Activated gamma-delta T cell treated with anti-CD3 and anti-CD28 coated beads, Interleukin-2, amount 50 U/mL, for 16 hours (primary cell): ENCODE measurements around the gene CDKN2A.

Source experiments
- DNase-seq: peaks from one replicate; pipeline ENCODE4 v3.0.0-alpha.2; 2020; ENCODE audit warnings: low read depth

CDKN2A gene

GRCh38 chr9:22005702-22006606 lies 11.8 kb upstream of the CDKN2A start:
- DNase-seq = no peak

GRCh38 chr9:22005021-22005701 lies 11.0 kb upstream of the CDKN2A start:
- DNase-seq = no peak

- no peak for DNase-seq
These were observed 7.8 kb upstream of the CDKN2A start for GRCh38 chr9:22002038-22002437.

GRCh38 chr9:21998026-21998425 lies 3.8 kb upstream of the CDKN2A start:
- no peak for DNase-seq

- DNase-seq = no peak
These were observed 3.3 kb upstream of the CDKN2A start for GRCh38 chr9:21997480-21997879.

GRCh38 chr9:21996858-21997257 lies 2.7 kb upstream of the CDKN2A start:
- no peak for DNase-seq

- DNase-seq = no peak
These were observed 2.2 kb upstream of the CDKN2A start for GRCh38 chr9:21996438-21996837.

- DNase-seq = no peak
These were observed 1.6 kb upstream of the CDKN2A start for GRCh38 chr9:21995666-21996398.

- peak; percentile 50 for DNase-seq
These were observed 944 bp upstream of the CDKN2A start for GRCh38 chr9:21995006-21995665.

GRCh38 chr9:21994556-21995005 lies 389 bp upstream of the CDKN2A start, which contains the start of gene CDKN2B-AS1:
Gene CDKN2B-AS1 (plus strand): TSS chr9:21994791.
- no peak for DNase-seq

- DNase-seq = no peak
These were observed 1.2 kb downstream of the CDKN2A start for GRCh38 chr9:21993007-21993406.

- DNase-seq = no peak
These were observed 2.9 kb downstream of the CDKN2A start for GRCh38 chr9:21991072-21991959.

GRCh38 chr9:21989440-21990189 lies 4.6 kb downstream of the CDKN2A start:
- no peak for DNase-seq

- DNase-seq = no peak
These were observed 5.9 kb downstream of the CDKN2A start for GRCh38 chr9:21988056-21988990.

GRCh38 chr9:21985964-21986667 lies 8.1 kb downstream of the CDKN2A start:
- DNase-seq = no peak

GRCh38 chr9:21984101-21984500 lies 10.1 kb downstream of the CDKN2A start:
- no peak for DNase-seq

- no peak for DNase-seq
These were observed 10.6 kb downstream of the CDKN2A start for GRCh38 chr9:21983561-21983935.

GRCh38 chr9:21982861-21983560 lies 11.2 kb downstream of the CDKN2A start:
- no peak for DNase-seq
